Measurements from ENCODE around the gene GMFB.
A peak's percentile ranks its signal among the peaks of the same experiment; 100 is the strongest.
"Not testable (repeated sequence)": the region's sequence is repeated elsewhere in the genome, so short reads cannot be mapped to it uniquely, and the experiment has no call there.

GMFB gene

DNA sequence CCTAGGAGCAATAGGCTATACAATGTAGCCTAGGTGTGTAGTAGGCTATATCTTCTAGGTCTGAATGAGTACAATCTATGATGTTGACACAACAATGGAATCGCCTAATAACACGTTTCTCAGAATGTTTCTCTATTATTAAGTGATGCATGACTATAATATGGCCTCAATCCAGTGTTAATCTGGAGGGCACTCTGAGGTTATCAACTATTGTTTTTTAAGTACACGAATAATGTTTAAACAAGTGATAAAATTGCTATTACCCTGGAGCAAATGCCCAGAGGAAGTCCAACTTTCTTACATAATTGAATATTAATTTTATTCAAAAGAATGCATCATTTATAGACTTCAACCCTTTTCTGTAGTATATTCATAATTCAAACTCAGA is 31.2 kb downstream of the GMFB start:
- no peak for DNase-seq

GRCh38 chr14:54456820-54457608 is 31.8 kb downstream of the GMFB start:
- not testable (repeated sequence) for DNase-seq

DNA sequence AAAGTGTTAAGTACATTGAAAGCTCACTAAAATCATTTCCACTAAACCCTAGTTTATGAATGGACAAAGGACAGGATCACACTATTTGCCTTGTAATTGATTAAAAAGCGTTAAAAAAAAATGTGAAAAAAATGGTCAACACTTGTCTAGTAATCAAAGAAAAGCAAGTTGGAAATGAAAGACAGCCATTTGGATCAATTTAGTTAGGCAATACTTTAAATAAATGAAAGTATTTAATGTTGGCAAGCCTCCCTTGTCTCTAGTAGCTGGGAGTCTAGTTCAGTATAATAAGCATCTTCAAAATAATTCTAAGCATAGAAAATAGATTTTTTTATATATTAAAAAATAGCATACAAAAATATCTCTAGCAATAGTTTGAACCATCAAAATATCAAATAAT is 33.4 kb downstream of the GMFB start:
- no peak for DNase-seq

DNA sequence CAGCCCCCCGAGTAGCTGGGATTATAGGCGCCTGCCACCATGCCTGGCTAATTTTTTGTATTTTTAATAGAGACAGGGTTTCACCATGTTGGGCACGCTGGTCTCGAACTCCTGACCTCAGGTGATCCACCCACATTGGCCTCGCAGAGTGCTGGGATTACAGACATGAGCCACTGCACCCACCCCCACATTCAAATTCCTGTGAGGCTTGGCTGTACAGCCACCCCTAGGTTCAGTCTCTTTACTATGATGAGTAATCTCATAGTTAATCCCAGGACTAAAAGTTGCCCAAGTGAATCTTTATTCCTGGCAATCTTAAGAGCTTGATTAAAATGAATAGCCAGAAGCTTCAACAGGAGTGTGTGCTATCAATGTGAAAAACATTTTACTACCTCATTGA is 34.8 kb downstream of the GMFB start:
- not testable (repeated sequence) for DNase-seq

- no peak for DNase-seq
These were observed 35.5 kb downstream of the GMFB start for GRCh38 chr14:54453252-54453651.

DNA sequence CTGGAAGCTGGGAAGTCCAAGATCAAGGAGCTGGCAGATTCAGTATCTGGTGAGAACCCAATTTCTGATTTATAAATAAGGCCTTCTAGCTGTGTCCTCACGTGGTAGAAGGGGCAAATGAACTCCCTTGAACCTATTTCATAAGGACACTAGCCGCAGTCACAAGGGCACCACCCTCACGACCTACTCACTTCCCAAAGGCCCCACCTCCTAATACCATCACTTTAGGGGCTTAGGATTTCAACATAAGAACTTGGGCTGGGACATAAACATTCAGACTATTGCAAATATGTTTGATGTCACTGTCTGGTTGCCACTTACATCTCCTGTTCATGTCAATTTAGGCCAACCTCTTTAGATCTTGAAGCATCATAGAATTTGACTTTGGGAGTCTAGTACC is 36.8 kb downstream of the GMFB start:
- no peak for DNase-seq

- no peak for DNase-seq
These were observed 37.6 kb downstream of the GMFB start for GRCh38 chr14:54451121-54451601.

GRCh38 chr14:54450535-54450934 is 38.2 kb downstream of the GMFB start:
- no peak for DNase-seq

DNA sequence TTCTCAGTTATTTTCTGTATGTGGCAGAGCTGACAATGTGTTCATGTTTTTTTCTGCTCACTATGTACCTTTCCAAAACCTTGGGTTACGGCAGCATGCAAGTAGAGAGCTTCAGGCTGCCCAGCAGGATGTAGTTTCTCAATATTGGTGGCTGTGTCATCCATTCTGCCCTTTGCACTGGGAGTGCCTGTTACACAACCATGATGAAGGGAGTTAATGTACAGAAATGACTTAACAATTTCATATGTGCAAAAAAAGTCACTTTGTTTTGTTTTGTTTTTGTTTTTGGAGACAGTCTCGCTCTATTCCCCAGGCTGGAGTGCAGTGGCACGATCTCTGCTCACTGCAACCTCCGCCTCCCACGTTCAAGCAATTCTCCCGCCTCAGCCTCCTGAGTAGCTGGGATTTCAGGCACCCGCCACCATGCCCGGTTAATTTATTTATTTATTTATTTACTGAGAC is 41.5 kb downstream of the GMFB start:
- no peak for DNase-seq

GRCh38 chr14:54446161-54446693 is 42.6 kb downstream of the GMFB start:
- no peak for DNase-seq

DNA sequence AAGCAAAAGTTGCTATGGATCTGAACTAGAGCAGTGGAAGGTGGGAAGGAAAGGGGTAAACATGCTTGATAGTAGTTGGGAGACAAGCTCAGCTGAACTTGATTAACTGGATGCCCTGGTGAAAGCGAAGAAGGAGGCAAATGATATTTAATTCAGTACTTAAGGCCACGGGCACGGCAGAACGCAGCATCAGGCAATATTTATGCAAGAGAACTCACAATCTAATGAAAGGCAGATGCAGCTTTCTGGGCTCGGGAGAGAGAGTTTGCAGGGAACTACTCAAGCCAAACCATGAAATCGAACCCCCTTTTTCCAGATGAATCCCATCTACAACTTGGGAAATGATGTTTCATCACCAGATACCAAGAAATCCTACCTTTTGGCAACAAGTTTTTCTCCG is 44.1 kb downstream of the GMFB start:
- DNase-seq: no peak

DNA sequence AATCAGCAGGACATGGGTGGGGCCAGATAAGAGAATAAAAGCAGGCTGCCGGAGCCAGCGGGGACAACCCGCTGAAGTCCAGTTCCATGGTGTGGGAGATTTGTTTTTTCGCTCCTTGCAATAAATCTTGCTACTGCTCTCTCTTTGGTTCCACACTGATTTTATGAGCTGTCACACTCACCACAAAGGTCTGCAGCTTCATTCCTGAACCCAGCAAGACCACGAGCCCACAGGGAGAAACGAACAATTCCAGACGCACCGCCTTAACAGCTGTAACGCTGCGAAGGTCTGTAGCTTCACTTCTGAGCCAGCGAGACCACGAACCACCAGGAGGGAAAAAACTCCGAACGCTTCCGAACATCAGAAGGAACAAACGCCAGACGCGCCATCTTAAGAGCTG is 44.8 kb downstream of the GMFB start:
- DNase-seq: no peak

- not testable (repeated sequence) for DNase-seq
These were observed 45.8 kb downstream of the GMFB start for GRCh38 chr14:54442961-54443360.

GRCh38 chr14:54440873-54441868 is 47.6 kb downstream of the GMFB start, which contains the start of gene CNIH1:
TSS of gene CNIH1 (minus strand) at chr14:54441374. CDS start at chr14:54441327, 47 bp downstream.
- DNase-seq: peak; percentile 96

- no peak for DNase-seq
These were observed 48.3 kb downstream of the GMFB start for GRCh38 chr14:54440476-54440872.

DNA sequence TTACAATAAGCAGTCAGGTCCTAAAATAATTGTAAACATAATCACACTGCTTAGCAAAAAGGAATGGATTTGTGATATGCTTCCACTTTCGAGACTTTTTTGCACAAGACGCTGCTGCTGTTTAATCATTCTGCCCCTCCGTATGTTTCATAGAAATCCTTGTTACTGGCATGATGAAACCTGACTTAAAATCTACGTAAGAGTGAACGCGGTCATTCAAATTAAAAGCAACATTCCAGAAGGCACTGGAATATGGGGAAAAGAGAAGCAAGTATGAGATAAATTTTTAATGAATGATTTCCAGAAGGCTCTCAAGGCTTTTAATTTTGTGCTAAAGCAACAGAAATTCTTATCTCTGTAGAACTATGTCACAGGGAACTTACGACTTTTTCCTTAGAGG is 48.7 kb downstream of the GMFB start:
- DNase-seq: no peak

- DNase-seq: no peak
These were observed 50.1 kb downstream of the GMFB start for GRCh38 chr14:54438703-54439102.

GRCh38 chr14:54437954-54438353 is 50.8 kb downstream of the GMFB start:
- not testable (repeated sequence) for DNase-seq

GRCh38 chr14:54435500-54435981 is 53.2 kb downstream of the GMFB start:
- no peak for DNase-seq

DNA sequence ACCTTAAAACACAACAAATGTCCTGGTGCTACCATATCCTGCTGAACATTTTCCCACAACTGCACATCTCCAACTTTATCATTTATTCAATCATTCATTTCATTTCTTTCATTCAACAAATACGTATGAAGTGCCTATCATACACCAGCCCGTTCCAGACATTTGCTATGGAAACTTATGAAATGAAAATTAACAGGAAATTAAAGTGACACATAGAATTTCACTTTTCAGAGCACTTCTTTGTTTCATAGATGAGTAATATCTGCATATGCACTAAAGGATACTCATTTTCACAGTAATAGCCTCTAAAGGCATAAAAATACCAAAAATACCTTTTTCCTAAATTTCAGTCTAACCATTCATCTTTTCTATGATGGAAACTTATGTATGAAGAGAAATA is 60.3 kb downstream of the GMFB start:
- no peak for DNase-seq

GRCh38 chr14:54427871-54428270 is 60.9 kb downstream of the GMFB start:
- DNase-seq: no peak

DNA sequence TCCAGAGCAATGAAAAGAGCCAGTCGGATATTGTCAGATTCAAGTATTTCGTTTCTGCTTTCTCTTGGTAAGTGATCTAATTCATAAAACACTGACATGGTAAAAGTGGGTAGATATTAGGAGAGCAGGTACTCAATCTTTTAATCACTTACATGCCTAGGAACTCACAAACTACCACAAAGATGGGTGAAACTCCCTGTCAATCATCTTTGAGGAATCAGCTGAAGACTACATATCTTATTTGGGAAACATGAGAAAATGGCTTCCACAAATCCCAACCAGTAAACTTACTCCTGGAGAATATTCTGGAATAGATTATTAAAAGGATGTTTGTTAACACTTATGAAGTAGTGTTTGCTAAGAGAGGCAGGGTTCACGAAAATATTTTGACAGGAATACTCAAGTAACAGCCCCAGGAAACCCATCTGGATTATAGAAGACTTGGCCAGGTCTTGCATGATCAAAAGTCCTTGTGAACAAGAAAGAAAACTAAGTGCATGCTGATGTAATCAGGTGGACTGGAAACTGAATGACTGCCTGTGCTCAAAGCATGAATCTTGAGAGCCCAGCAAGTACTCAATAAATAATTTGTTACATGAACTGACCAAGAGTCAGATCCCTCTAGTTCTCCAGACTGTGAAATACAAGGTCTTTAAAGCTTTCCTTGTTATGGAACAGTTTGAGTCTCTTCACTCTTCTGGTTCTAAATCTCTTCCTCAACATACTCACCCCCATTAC is 63.1 kb downstream of the GMFB start:
- DNase-seq: no peak

Data from DMS53 (cell line).